ENCODE data around the gene VTI1A. TPM values are rescaled to one million over a fixed set of nuclear protein-coding genes. Genes with fewer than 3 reads are reported as not detected.

VTI1A gene
- total RNA-seq, 1 experiment from 2014 or later = 28.6 TPM

GRCh38 chr10:112601214-112602090 is 154.4 kb downstream of the VTI1A start:
- no peak for DNase-seq
- H3K9me3 Mint-ChIP-seq (ENCODE audit: low read depth, unreplicated experiment) = peaks cover 2% of the 10 kb centered on the region
- H3K36me3 Mint-ChIP-seq (ENCODE audit: insufficient read depth, unreplicated experiment) = no peaks in the 10 kb centered on the region
- CTCF ChIA-PET = no interaction called here
- TF ChIP-seq CTCF (IDR thresholded peaks at IDR 0.05; ENCODE audit: unreplicated experiment) = no peak
- H3K27me3 Mint-ChIP-seq (ENCODE audit: unreplicated experiment) = no peaks in the 10 kb centered on the region
- no peak overlapping the region for H3K4me3 Mint-ChIP-seq (ENCODE audit: low read depth, unreplicated experiment)
- intact Hi-C loops (cut with micrococcal nuclease; ENCODE audit: unreplicated experiment) = no loop called here
- no TSS peak for BruUV-seq (replicated peaks)
- peaks cover 10% of the 10 kb centered on the region for H3K4me1 Mint-ChIP-seq (ENCODE audit: low read depth, unreplicated experiment)
- no peak overlapping the region for H3K27ac Mint-ChIP-seq (ENCODE audit: unreplicated experiment)

GRCh38 chr10:112603062-112603461 is 156.0 kb downstream of the VTI1A start:
- Mint-ChIP-seq H3K4me1 (ENCODE audit: low read depth, unreplicated experiment) (peaks cover 10% of the 10 kb centered on the region), H3K36me3 (ENCODE audit: insufficient read depth, unreplicated experiment) (no peaks in the 10 kb centered on the region), H3K27me3 (ENCODE audit: unreplicated experiment) (no peaks in the 10 kb centered on the region), H3K27ac (ENCODE audit: unreplicated experiment) (no peak overlapping the region), H3K9me3 (ENCODE audit: low read depth, unreplicated experiment) (peaks cover 2% of the 10 kb centered on the region), H3K4me3 (ENCODE audit: low read depth, unreplicated experiment) (no peak overlapping the region)
- no peak for DNase-seq
- no TSS peak for BruUV-seq (replicated peaks)
- TF ChIP-seq CTCF (IDR thresholded peaks at IDR 0.05; ENCODE audit: unreplicated experiment) = no peak
- intact Hi-C loops (cut with micrococcal nuclease; ENCODE audit: unreplicated experiment) = no loop called here
- CTCF ChIA-PET = no interaction called here

- H3K27me3 Mint-ChIP-seq (ENCODE audit: unreplicated experiment) = no peaks in the 10 kb centered on the region
- H3K36me3 Mint-ChIP-seq (ENCODE audit: insufficient read depth, unreplicated experiment) = no peaks in the 10 kb centered on the region
- BruUV-seq (replicated peaks) = no TSS peak
- no peak for TF ChIP-seq CTCF (IDR thresholded peaks at IDR 0.05; ENCODE audit: unreplicated experiment)
- intact Hi-C loops (cut with micrococcal nuclease; ENCODE audit: unreplicated experiment) = no loop called here
- CTCF ChIA-PET = no interaction called here
- no peak overlapping the region for H3K27ac Mint-ChIP-seq (ENCODE audit: unreplicated experiment)
- H3K9me3 Mint-ChIP-seq (ENCODE audit: low read depth, unreplicated experiment) = peaks cover 2% of the 10 kb centered on the region
- H3K4me3 Mint-ChIP-seq (ENCODE audit: low read depth, unreplicated experiment) = no peak overlapping the region
- peaks cover 10% of the 10 kb centered on the region for H3K4me1 Mint-ChIP-seq (ENCODE audit: low read depth, unreplicated experiment)
- no peak for DNase-seq
Observed at GRCh38 chr10:112605063-112605462, 158.0 kb downstream of the VTI1A start.

GRCh38 chr10:112607506-112607905 is 160.5 kb downstream of the VTI1A start:
- Mint-ChIP-seq H3K36me3 (ENCODE audit: insufficient read depth, unreplicated experiment) (no peaks in the 10 kb centered on the region), H3K4me1 (ENCODE audit: low read depth, unreplicated experiment) (no peaks in the 10 kb centered on the region), H3K27ac (ENCODE audit: unreplicated experiment) (no peak overlapping the region), H3K9me3 (ENCODE audit: low read depth, unreplicated experiment) (no peaks in the 10 kb centered on the region), H3K27me3 (ENCODE audit: unreplicated experiment) (no peaks in the 10 kb centered on the region), H3K4me3 (ENCODE audit: low read depth, unreplicated experiment) (no peak overlapping the region)
- BruUV-seq (replicated peaks) = no TSS peak
- intact Hi-C loops (cut with micrococcal nuclease; ENCODE audit: unreplicated experiment) = no loop called here
- no peak for TF ChIP-seq CTCF (IDR thresholded peaks at IDR 0.05; ENCODE audit: unreplicated experiment)
- DNase-seq = no peak
- CTCF ChIA-PET = interaction anchor here (0.6 kb wide), 2 partner anchors 11 to 80 kb away, joined by 3 to 4 read pairs; no protein-coding TSS in a partner anchor

Measured in Calu3 (cell line).